Stimulated activated CD8-positive, alpha-beta memory T cell treated with anti-CD3 and anti-CD28 coated beads, Interleukin-15, amount 100 ng/mL, for 24 hours (primary cell): Measurements from ENCODE around the gene NPY2R.

Experiments used
- DNase-seq: peaks from one replicate; pipeline ENCODE4 v3.0.0-alpha.2; 2020; ENCODE audit warnings: low read depth

NPY2R gene

GRCh38 chr4:155208258-155209054 lies at the start of gene NPY2R:
NPY2R (plus strand) TSS chr4:155208636; CDS start chr4:155213940, 5,304 bp downstream.
- no peak for DNase-seq

- DNase-seq, result no peak
Observed at GRCh38 chr4:155161357-155161756, 47.1 kb upstream of the NPY2R start.

GRCh38 chr4:155164718-155165117 lies 43.7 kb upstream of the NPY2R start:
- no peak for DNase-seq

- DNase-seq, result no peak
Observed at GRCh38 chr4:155170569-155170968, 37.9 kb upstream of the NPY2R start.

GRCh38 chr4:155173371-155173770 lies 35.1 kb upstream of the NPY2R start:
- no peak for DNase-seq

- no peak for DNase-seq
Observed at GRCh38 chr4:155174668-155175067, 33.8 kb upstream of the NPY2R start.

GRCh38 chr4:155179216-155179615 lies 29.2 kb upstream of the NPY2R start:
- no peak for DNase-seq

- DNase-seq, result no peak
Observed at GRCh38 chr4:155186972-155187371, 21.5 kb upstream of the NPY2R start.

- DNase-seq, result no peak
Observed at GRCh38 chr4:155187989-155188388, 20.4 kb upstream of the NPY2R start.

- DNase-seq, result no peak
Observed at GRCh38 chr4:155190099-155190498, 18.3 kb upstream of the NPY2R start.

GRCh38 chr4:155197757-155198156 lies 10.7 kb upstream of the NPY2R start:
- no peak for DNase-seq

- DNase-seq, result no peak
Observed at GRCh38 chr4:155207534-155208257, 740 bp upstream of the NPY2R start.

- no peak for DNase-seq
Observed at GRCh38 chr4:155220025-155220424, 11.6 kb downstream of the NPY2R start.

GRCh38 chr4:155227131-155227530 lies 18.7 kb downstream of the NPY2R start:
- no peak for DNase-seq

- no peak for DNase-seq
Observed at GRCh38 chr4:155228713-155229112, 20.3 kb downstream of the NPY2R start.

GRCh38 chr4:155232432-155232831 lies 24.0 kb downstream of the NPY2R start:
- no peak for DNase-seq

GRCh38 chr4:155234206-155234605 lies 25.8 kb downstream of the NPY2R start:
- no peak for DNase-seq

GRCh38 chr4:155237567-155237966 lies 29.1 kb downstream of the NPY2R start:
- no peak for DNase-seq

- DNase-seq, result no peak
Observed at GRCh38 chr4:155241225-155241624, 32.8 kb downstream of the NPY2R start.

GRCh38 chr4:155241664-155242063 lies 33.2 kb downstream of the NPY2R start:
- no peak for DNase-seq

GRCh38 chr4:155245105-155245504 lies 36.7 kb downstream of the NPY2R start:
- no peak for DNase-seq

GRCh38 chr4:155248002-155248896 lies 39.8 kb downstream of the NPY2R start:
- DNase-seq, result no peak
